ENCODE measurements around the gene ALG14. TPM values are rescaled to one million over a fixed set of nuclear protein-coding genes. Genes with fewer than 3 reads are reported as not detected.

Gene ALG14
- total RNA-seq, 1 experiment from 2014 or later: 5.7 TPM

- TF ChIP-seq ZBTB33 (IDR thresholded peaks at IDR 0.05; ENCODE audit: extremely low read depth, insufficient replicate concordance, low read length) (no peak), RAD21 (IDR thresholded peaks at IDR 0.05; ENCODE audit: low read depth) (no peak), CBX3 (IDR thresholded peaks at IDR 0.05; ENCODE audit: low read depth) (no peak), EZH2 (IDR thresholded peaks at IDR 0.05) (no peak)
Observed at GRCh38 chr1:94978401-94978800, 94.3 kb downstream of the ALG14 start (continued).

- no peak overlapping the region for H2AFZ ChIP-seq (ENCODE audit: low read depth, low read length, poor library complexity, severe bottlenecking)
- no peaks in the 10 kb centered on the region for H3K27me3 ChIP-seq (ENCODE audit: insufficient read depth, low read length)
- no peaks in the 10 kb centered on the region for H3K79me2 ChIP-seq (ENCODE audit: insufficient read depth, low read length)
- H3K9me2 ChIP-seq (ENCODE audit: insufficient read depth): no peaks in the 10 kb centered on the region
- intact Hi-C loops (cut with micrococcal nuclease): no loop called here
- BruUV-seq (replicated peaks): no TSS peak
- no peak overlapping the region for H3K4me2 ChIP-seq (ENCODE audit: low read length)
- no peaks in the 10 kb centered on the region for H3K4me1 ChIP-seq (ENCODE audit: control insufficient read depth in 1 of 2, insufficient read depth in 2 of 2, low read length in 2 of 2)
- H4K20me1 ChIP-seq (ENCODE audit: insufficient read depth): no peaks in the 10 kb centered on the region
- TF ChIP-seq SRF (IDR thresholded peaks at IDR 0.05; ENCODE audit: low read depth): no peak
- TF ChIP-seq EZH2 (IDR thresholded peaks at IDR 0.05): no peak
- TF ChIP-seq EGR1 (IDR thresholded peaks at IDR 0.05; ENCODE audit: low read depth): no peak
- no peak for TF ChIP-seq CBX3 (IDR thresholded peaks at IDR 0.05; ENCODE audit: low read depth)
- no peak for TF ChIP-seq ZBTB33 (IDR thresholded peaks at IDR 0.05; ENCODE audit: extremely low read depth, insufficient replicate concordance, low read length)
- TF ChIP-seq JUND (IDR thresholded peaks at IDR 0.05): no peak
- no peak for TF ChIP-seq YY1 (IDR thresholded peaks at IDR 0.05; ENCODE audit: extremely low read depth, insufficient replicate concordance, low read depth, low read length)
- ChIA-PET RAD21 (ENCODE audit: low non-redundant PET in 1 of 2, low total read pairs in 2 of 2, uncharacterized antibody in 2 of 2, unreplicated experiment in 2 of 2) (no interaction called here), CTCF (no interaction called here), POLR2A (no interaction called here)
- no peaks in the 10 kb centered on the region for H3K9me3 ChIP-seq (ENCODE audit: control insufficient read depth in 1 of 2, insufficient read depth in 1 of 2, low read depth in 1 of 2, low read length in 2 of 2)
- no peak overlapping the region for H3K9ac ChIP-seq (ENCODE audit: low read length)
- H3K27ac ChIP-seq (ENCODE audit: low read depth, low read length): no peak overlapping the region
- ATAC-seq (no peak), DNase-seq (ENCODE audit: low read depth, low spot score) (no peak)
- no peak overlapping the region for H3K4me3 ChIP-seq (replicated peaks in 1 of 2; ENCODE audit: low read depth in 1 of 2, low read length in 2 of 2)
- no peaks in the 10 kb centered on the region for H3K36me3 ChIP-seq (ENCODE audit: control insufficient read depth in 1 of 2, insufficient read depth in 2 of 2, low read length in 2 of 2)
Observed at GRCh38 chr1:94976971-94977548, 95.7 kb downstream of the ALG14 start.

Measured in HCT116 (cell line).